Activated T-helper 2 cell treated with anti-CD3 and anti-CD28 coated beads, Interferon-gamma antibody, Interleukin-2, Interleukin-4, amounts not matched to agents 10 μg/mL and 5 μg/mL and 100 μg/mL, durations not matched to agents 14 hours and 24 hours and 36 hours (primary cell): ENCODE results near the gene PLEKHA7. TPM values are rescaled to one million over a fixed set of nuclear protein-coding genes. Genes with fewer than 3 reads are reported as not detected.

Source experiments
- DNase-seq: peaks from one replicate; pipeline ENCODE4 v3.0.0; 2021; ENCODE audit warnings: low spot score
- H3K27ac Mint-ChIP-seq: one replicate; pipeline ENCODE4 v1.8.0; 2021; ENCODE audit warnings: mixed read lengths
- H3K27me3 Mint-ChIP-seq: one replicate; pipeline ENCODE4 v1.8.0; 2021; ENCODE audit warnings: low read depth, mixed read lengths
- H3K36me3 Mint-ChIP-seq: one replicate; pipeline ENCODE4 v1.8.0; 2021; ENCODE audit warnings: low read depth, mixed read lengths
- H3K4me1 Mint-ChIP-seq: one replicate; pipeline ENCODE4 v1.8.0; 2021; ENCODE audit warnings: low read depth, mixed read lengths
- H3K4me3 Mint-ChIP-seq: one replicate; pipeline ENCODE4 v1.8.0; 2021; ENCODE audit warnings: low read depth, mild to moderate bottlenecking, moderate library complexity, mixed read lengths
- H3K9me3 Mint-ChIP-seq: one replicate; pipeline ENCODE4 v1.8.0; 2021; ENCODE audit warnings: mixed read lengths
- intact Hi-C: fragments of 100-400 bp; cut with micrococcal nuclease; formaldehyde crosslinking; loops from one replicate; pipeline ENCODE4 v1.15.1; 2023
- total RNA-seq: library from RNA; stranded (reverse); gene quantifications from 2 replicates; pipeline ENCODE4 v1.2.3, GENCODE V29; 2022

The PLEKHA7 gene
- total RNA-seq, 1 donor from 2014 or later, result 51.3 TPM

DNA sequence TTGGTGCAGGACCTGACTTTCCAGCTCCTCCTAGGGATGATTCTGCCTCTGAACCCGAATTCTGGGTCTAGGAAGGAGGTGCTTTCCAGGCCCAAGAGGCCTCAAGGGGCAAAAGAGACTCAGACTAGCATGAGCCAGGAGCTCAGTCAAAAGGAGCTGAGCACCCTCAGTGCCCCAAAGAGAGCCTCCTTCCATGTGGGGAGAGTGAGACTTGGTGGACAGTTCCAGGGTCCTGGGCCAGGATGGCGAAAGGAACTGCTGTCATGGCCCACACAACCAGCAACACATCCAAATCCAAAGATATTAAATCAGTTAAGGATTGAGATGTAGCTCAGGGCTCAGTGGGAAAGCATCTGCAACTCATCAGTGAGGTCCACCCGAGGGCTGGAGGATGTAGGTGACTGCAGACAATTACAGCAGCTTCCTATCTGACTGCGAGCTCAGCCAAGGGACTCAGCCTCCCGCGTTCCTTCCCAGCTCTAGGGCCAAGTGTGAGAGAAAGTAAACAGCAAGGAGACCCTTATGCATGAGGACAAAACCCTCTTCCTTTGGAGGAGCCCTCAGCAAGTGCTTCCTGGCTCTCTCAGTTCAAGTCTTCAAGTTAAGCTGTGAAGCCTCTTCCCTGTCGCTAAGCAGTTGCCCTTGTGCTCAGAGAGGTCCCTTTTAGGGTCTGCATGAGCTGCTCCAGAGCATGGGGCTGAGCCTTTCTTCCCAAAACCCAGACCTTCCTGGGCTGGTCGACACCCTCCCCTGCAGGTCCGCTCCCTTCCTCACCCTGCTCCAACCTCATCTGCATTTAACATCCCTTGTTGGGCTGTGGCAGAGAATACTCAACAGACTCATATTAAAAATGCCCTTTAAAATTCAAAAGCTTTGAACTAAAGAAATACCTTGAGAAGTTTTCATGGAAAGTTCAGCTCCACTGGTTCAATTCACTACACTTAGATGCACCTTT, 240.0 kb downstream of the PLEKHA7 start:
- no peak overlapping the region for H3K4me3 Mint-ChIP-seq
- no peaks in the 10 kb centered on the region for H3K9me3 Mint-ChIP-seq

DNA sequence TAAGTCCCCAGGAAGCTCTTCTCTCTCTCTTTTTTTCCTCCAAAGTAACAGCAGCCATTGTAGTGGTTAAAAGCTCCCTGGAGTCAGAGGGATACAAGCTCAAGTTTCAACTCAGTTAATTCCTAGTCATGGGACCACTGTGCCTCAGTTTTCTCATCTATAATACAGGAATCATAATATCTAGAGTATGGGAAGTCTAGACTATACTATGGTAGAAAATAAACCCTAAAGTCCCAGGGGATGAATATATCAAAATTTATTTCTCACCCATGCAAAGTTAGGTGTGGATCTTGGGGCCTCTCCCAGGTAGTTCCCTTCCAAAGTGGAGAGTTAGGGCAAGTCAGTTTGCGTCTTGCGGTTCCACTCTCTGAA, 242.1 kb downstream of the PLEKHA7 start:
- intact Hi-C loops, result no loop called here
- DNase-seq, result no peak
- H3K4me1 Mint-ChIP-seq, result no peaks in the 10 kb centered on the region
- no peaks in the 10 kb centered on the region for H3K9me3 Mint-ChIP-seq
- no peak overlapping the region for H3K4me3 Mint-ChIP-seq
- no peak overlapping the region for H3K27ac Mint-ChIP-seq
- H3K27me3 Mint-ChIP-seq, result peaks cover 6% of the 10 kb centered on the region
- H3K36me3 Mint-ChIP-seq, result no peaks in the 10 kb centered on the region

More for the DNA sequence above, 240.0 kb downstream of the PLEKHA7 start:
- DNase-seq, result no peak
- intact Hi-C loops, result no loop called here
- no peaks in the 10 kb centered on the region for H3K36me3 Mint-ChIP-seq
- no peak overlapping the region for H3K27ac Mint-ChIP-seq
- peaks cover 6% of the 10 kb centered on the region for H3K27me3 Mint-ChIP-seq
- no peaks in the 10 kb centered on the region for H3K4me1 Mint-ChIP-seq

GRCh38 chr11:16771350-16772140, 242.7 kb downstream of the PLEKHA7 start:
- no peak overlapping the region for H3K4me3 Mint-ChIP-seq
- H3K27me3 Mint-ChIP-seq, result peaks cover 6% of the 10 kb centered on the region
- H3K4me1 Mint-ChIP-seq, result no peaks in the 10 kb centered on the region
- no peak overlapping the region for H3K27ac Mint-ChIP-seq
- H3K36me3 Mint-ChIP-seq, result no peaks in the 10 kb centered on the region
- DNase-seq, result no peak
- intact Hi-C loops, result no loop called here
- no peaks in the 10 kb centered on the region for H3K9me3 Mint-ChIP-seq

GRCh38 chr11:16770016-16770415, 244.2 kb downstream of the PLEKHA7 start:
- no peak overlapping the region for H3K4me3 Mint-ChIP-seq
- no peak overlapping the region for H3K27ac Mint-ChIP-seq
- H3K9me3 Mint-ChIP-seq, result no peaks in the 10 kb centered on the region
- no peak for DNase-seq
- no peaks in the 10 kb centered on the region for H3K4me1 Mint-ChIP-seq
- H3K27me3 Mint-ChIP-seq, result peaks cover 8% of the 10 kb centered on the region
- no peaks in the 10 kb centered on the region for H3K36me3 Mint-ChIP-seq
- intact Hi-C loops, result no loop called here

DNA sequence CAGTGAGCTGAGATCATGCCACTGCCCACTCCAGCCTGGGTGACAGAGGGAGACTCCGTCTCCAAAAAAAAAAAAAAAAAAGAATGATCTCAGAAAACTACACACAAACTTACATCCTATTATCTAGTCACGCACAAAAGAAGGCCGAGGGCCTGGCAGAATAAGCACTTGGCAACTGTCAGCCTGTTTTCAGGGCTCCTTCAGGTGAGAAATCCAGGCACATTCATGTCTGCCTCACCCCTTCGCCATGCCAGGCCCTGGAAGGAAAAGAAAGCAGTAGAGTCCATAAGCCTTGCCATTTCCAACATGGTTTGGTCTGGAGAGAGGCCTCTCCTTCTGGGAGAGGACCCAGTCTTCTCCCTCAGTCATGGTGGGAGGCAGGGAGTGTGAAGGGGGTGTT, 244.8 kb downstream of the PLEKHA7 start:
- Mint-ChIP-seq H3K36me3 (no peaks in the 10 kb centered on the region), H3K9me3 (no peaks in the 10 kb centered on the region), H3K27me3 (peaks cover 8% of the 10 kb centered on the region), H3K4me3 (no peak overlapping the region), H3K27ac (no peak overlapping the region), H3K4me1 (no peaks in the 10 kb centered on the region)
- intact Hi-C loops, result no loop called here
- no peak for DNase-seq

- no peak for DNase-seq
- H3K4me1 Mint-ChIP-seq, result no peaks in the 10 kb centered on the region
- no peak overlapping the region for H3K27ac Mint-ChIP-seq
- no peaks in the 10 kb centered on the region for H3K36me3 Mint-ChIP-seq
- no peak overlapping the region for H3K4me3 Mint-ChIP-seq
- H3K27me3 Mint-ChIP-seq, result peaks cover 9% of the 10 kb centered on the region
- H3K9me3 Mint-ChIP-seq, result no peaks in the 10 kb centered on the region
- intact Hi-C loops, result no loop called here
These were observed 246.3 kb downstream of the PLEKHA7 start for GRCh38 chr11:16767957-16768356.

DNA sequence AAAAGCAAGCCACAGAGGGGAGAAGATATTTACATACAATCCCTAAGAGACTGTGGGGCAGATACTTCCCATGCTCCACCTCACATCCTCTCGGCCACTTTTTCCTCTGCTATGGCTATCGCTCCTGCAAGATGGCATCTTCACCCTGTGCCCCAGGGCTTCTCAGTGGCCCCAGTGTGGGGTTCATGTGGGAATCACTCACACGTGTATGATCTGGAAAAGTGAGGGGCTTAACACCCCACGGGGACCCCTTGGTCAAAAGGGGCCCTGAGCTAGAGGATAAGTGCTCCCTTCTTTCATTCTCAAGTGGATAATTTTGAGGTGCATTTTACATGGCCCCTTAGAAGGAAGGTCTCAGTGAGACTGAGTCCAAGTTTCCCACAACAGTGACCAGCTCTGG, 247.1 kb downstream of the PLEKHA7 start:
- H3K9me3 Mint-ChIP-seq, result no peaks in the 10 kb centered on the region
- DNase-seq, result no peak
- H3K27me3 Mint-ChIP-seq, result peaks cover 9% of the 10 kb centered on the region
- H3K27ac Mint-ChIP-seq, result no peak overlapping the region
- H3K4me3 Mint-ChIP-seq, result no peak overlapping the region
- no peaks in the 10 kb centered on the region for H3K4me1 Mint-ChIP-seq
- no peaks in the 10 kb centered on the region for H3K36me3 Mint-ChIP-seq
- intact Hi-C loops, result no loop called here

GRCh38 chr11:16764888-16765287, 249.3 kb downstream of the PLEKHA7 start:
- H3K27ac Mint-ChIP-seq, result no peak overlapping the region
- H3K9me3 Mint-ChIP-seq, result no peaks in the 10 kb centered on the region
- H3K36me3 Mint-ChIP-seq, result peaks cover 1% of the 10 kb centered on the region
- peaks cover 6% of the 10 kb centered on the region for H3K27me3 Mint-ChIP-seq
- peaks cover 2% of the 10 kb centered on the region for H3K4me1 Mint-ChIP-seq
- no peak overlapping the region for H3K4me3 Mint-ChIP-seq
- no peak for DNase-seq
- intact Hi-C loops, result no loop called here

DNA sequence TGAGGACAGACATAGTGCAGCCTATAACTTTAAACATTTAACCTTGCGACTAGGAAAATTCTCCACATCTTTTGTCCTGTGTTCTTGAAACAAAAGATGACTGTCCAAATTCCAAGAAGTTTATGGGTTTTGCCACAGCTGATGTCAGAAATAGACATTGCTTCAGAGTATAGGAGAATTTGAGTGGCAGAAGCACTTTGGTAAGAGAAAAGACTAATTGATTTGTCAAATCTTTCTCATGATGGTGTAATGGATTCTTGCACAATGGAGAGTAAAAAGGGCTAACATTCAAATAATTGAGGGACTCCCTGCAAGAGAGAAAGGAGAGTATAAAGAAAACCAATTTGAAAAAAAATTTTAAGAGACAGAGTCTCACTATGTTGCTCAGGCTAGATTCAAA, 250.5 kb downstream of the PLEKHA7 start:
- intact Hi-C loops, result no loop called here
- no peak for DNase-seq
- Mint-ChIP-seq H3K4me1 (peaks cover 9% of the 10 kb centered on the region), H3K27ac (no peak overlapping the region), H3K27me3 (peaks cover 6% of the 10 kb centered on the region), H3K9me3 (no peaks in the 10 kb centered on the region), H3K36me3 (peaks cover 11% of the 10 kb centered on the region), H3K4me3 (no peak overlapping the region)

GRCh38 chr11:16759857-16760508, 254.2 kb downstream of the PLEKHA7 start:
- Mint-ChIP-seq H3K4me1 (peaks cover 14% of the 10 kb centered on the region), H3K4me3 (no peak overlapping the region), H3K27me3 (peaks cover 4% of the 10 kb centered on the region), H3K9me3 (no peaks in the 10 kb centered on the region), H3K27ac (peak overlapping the region; percentile 25), H3K36me3 (peaks cover 32% of the 10 kb centered on the region)
- intact Hi-C loops, result no loop called here
- DNase-seq, result no peak

- Mint-ChIP-seq H3K36me3 (peaks cover 45% of the 10 kb centered on the region), H3K27me3 (no peaks in the 10 kb centered on the region), H3K4me1 (peaks cover 14% of the 10 kb centered on the region), H3K27ac (no peak overlapping the region), H3K9me3 (no peaks in the 10 kb centered on the region), H3K4me3 (no peak overlapping the region)
- intact Hi-C loops, result no loop called here
- no peak for DNase-seq
These were observed 255.7 kb downstream of the PLEKHA7 start for GRCh38 chr11:16758382-16759024.

GRCh38 chr11:16750417-16750816, 263.8 kb downstream of the PLEKHA7 start:
- Mint-ChIP-seq H3K9me3 (no peaks in the 10 kb centered on the region), H3K4me1 (peaks cover 26% of the 10 kb centered on the region), H3K27me3 (no peaks in the 10 kb centered on the region), H3K27ac (peak overlapping the region; percentile 74), H3K4me3 (no peak overlapping the region), H3K36me3 (peaks cover 88% of the 10 kb centered on the region)
- intact Hi-C loops, result no loop called here
- DNase-seq, result no peak
